K562 (cell line): ENCODE measurements around the gene MOB1B. TPM values are rescaled to one million over a fixed set of nuclear protein-coding genes. Genes with fewer than 3 reads are reported as not detected.

Experiments used
- ARNT ChIP-seq, 2 experiments: fragments of 450-650 bp; IDR thresholded peaks; 2 replicates each; pipeline ENCODE4 v1.6.1; 2016; ENCODE audit warnings: mild to moderate bottlenecking in 1 of 2
- ATF3 ChIP-seq, 2 experiments: fragments of 450-650 bp in 1 of 2; sonication (generic) in 1 of 2; formaldehyde crosslinking in 1 of 2; IDR thresholded peaks in 1 of 2; conservative IDR thresholded peaks in 1 of 2; 2 replicates each; pipeline versions ENCODE4 v1.6.1 to v1.8.1; 2016 to 2023; ENCODE audit warnings: mild to moderate bottlenecking in 2 of 2, moderate library complexity in 2 of 2, inconsistent platforms in 1 of 2, missing genetic modification reagents in 1 of 2
- CREB1 ChIP-seq, 2 experiments: sonication (generic) in 1 of 2; formaldehyde crosslinking in 1 of 2; IDR thresholded peaks; 2 replicates each; pipeline versions ENCODE4 v1.6.1 to v1.8.0; 2012 to 2022; ENCODE audit warnings: inconsistent platforms in 1 of 2, mild to moderate bottlenecking in 1 of 2, missing genetic modification reagents in 1 of 2, moderate library complexity in 1 of 2
- GTF2F1 ChIP-seq: IDR thresholded peaks from 2 replicates; pipeline ENCODE4 v1.6.1; 2011; ENCODE audit warnings: low read depth, low read length, improper control_type of control experiment
- MEF2A ChIP-seq: IDR thresholded peaks from 2 replicates; pipeline ENCODE4 v1.6.1; 2011; ENCODE audit warnings: low read depth, mild to moderate bottlenecking, low read length, moderate library complexity; ENCODE audit not compliant: control insufficient read depth
- NCOA1 ChIP-seq: fragments of 450-650 bp; IDR thresholded peaks from 2 replicates; pipeline ENCODE4 v1.6.1; 2016; ENCODE audit warnings: low read depth
- NCOA4 ChIP-seq: fragments of 450-650 bp; IDR thresholded peaks from 2 replicates; pipeline ENCODE4 v1.6.1; 2018; ENCODE audit warnings: mild to moderate bottlenecking; ENCODE audit not compliant: partially characterized antibody
- SRSF3 ChIP-seq: fragments of 200-400 bp; formaldehyde crosslinking; IDR thresholded peaks from 2 replicates; pipeline ENCODE4 v1.6.1; 2016; ENCODE audit warnings: mild to moderate bottlenecking, low read length, moderate library complexity; ENCODE audit not compliant: insufficient read depth
- TBL1XR1 ChIP-seq, 2 experiments: IDR thresholded peaks; 2 replicates each; pipeline ENCODE4 v1.6.1; 2012; ENCODE audit warnings: improper control_type of control experiment in 2 of 2, low read length in 2 of 2, mild to moderate bottlenecking in 1 of 2
- THRA ChIP-seq: fragments of 450-650 bp; IDR thresholded peaks from 2 replicates; pipeline ENCODE4 v1.6.1; 2017; ENCODE audit warnings: mild to moderate bottlenecking, moderate library complexity
- TOE1 ChIP-seq, 2 experiments: fragments of 450-650 bp in 1 of 2; sonication (generic) in 1 of 2; formaldehyde crosslinking in 1 of 2; IDR thresholded peaks; 2 replicates each; pipeline versions ENCODE4 v1.7.1 to v1.8.0; 2016 to 2022; ENCODE audit warnings: borderline replicate concordance in 2 of 2, mild to moderate bottlenecking in 2 of 2, antibody characterized with exemption in 1 of 2, inconsistent platforms in 1 of 2, low read depth in 1 of 2, missing genetic modification reagents in 1 of 2, moderate library complexity in 1 of 2
- TRIM24 ChIP-seq, 2 experiments: fragments of 450-650 bp; IDR thresholded peaks; 2 replicates each; pipeline ENCODE4 v1.6.1; 2016
- ZBTB2 ChIP-seq: fragments of 450-650 bp; IDR thresholded peaks from 2 replicates; pipeline ENCODE4 v1.6.1; 2016; ENCODE audit warnings: antibody characterized with exemption
- ZMIZ1 ChIP-seq, 2 experiments: fragments of 150-350 bp in 1 of 2; IDR thresholded peaks; 2 replicates each; pipeline ENCODE4 v1.6.1; 2012 to 2016; ENCODE audit warnings: low read depth in 2 of 2, low read length in 2 of 2, mild to moderate bottlenecking in 1 of 2, moderate library complexity in 1 of 2
- ZNF24 ChIP-seq: fragments of 450-650 bp; IDR thresholded peaks from 2 replicates; pipeline ENCODE4 v1.6.1; 2016
- ZNF41 ChIP-seq: fragments of 250-450 bp; sonication (Bioruptor Pico); conservative IDR thresholded peaks from 2 replicates; pipeline ENCODE4 v1.4.0; 2020; ENCODE audit warnings: mild to moderate bottlenecking
- ZNF699 ChIP-seq: fragments of 250-450 bp; sonication (Bioruptor Pico); IDR thresholded peaks from 2 replicates; pipeline ENCODE4 v1.8.0; 2021; ENCODE audit warnings: mild to moderate bottlenecking, moderate library complexity; ENCODE audit not compliant: insufficient replicate concordance
- ZNF766 ChIP-seq: fragments of 200-800 bp; sonication (Bioruptor generic); conservative IDR thresholded peaks from 2 replicates; pipeline ENCODE4 v1.6.1; 2016; ENCODE audit warnings: missing genetic modification characterization, missing compliant biosample characterization
- polyA plus RNA-seq, 8 experiments: library from polyadenylated mRNA; depleted of rRNA in 4 of 8; stranded (reverse) in 5 of 8; unstranded in 3 of 8; fragments of >200 nt; fragmentation: Nextera tagmentation in 2 of 8; fragmentation: Illumina TruSeq in 1 of 8; extraction: Ambion mirVana in 2 of 8; extraction: Trizol in 1 of 8; gene quantifications; 2 replicates each; pipeline versions ENCODE4 v1.2.1 to v1.2.3, GENCODE V29; 2011 to 2014; ENCODE audit warnings: inconsistent platforms in 1 of 8, missing spikeins in 1 of 8
- total RNA-seq, 7 experiments: library from RNA; depleted of rRNA in 6 of 7; stranded (reverse); fragments of >200 nt in 6 of 7; fragmentation: Illumina TruSeq in 2 of 7; extraction: Trizol in 2 of 7; gene quantifications; 2 replicates each; pipeline versions ENCODE4 v1.2.1 to v1.2.3, GENCODE V29; 2011 to 2021; ENCODE audit warnings: low replicate concordance in 1 of 7
- TF ChIP-seq, protein P1 (sequence below): fragments of 450-650 bp; formaldehyde crosslinking; conservative IDR thresholded peaks from 2 replicates; pipeline ENCODE4 v1.4.0; 2022; ENCODE audit warnings: mild to moderate bottlenecking, missing genetic modification characterization

MOB1B gene
- total and polyA plus RNA-seq, 9 of the 15 experiments (the other 6 are each of a cell fraction or from before 2014, with no cell fraction given) = 8.4 to 37.8 (median 19.0) TPM

DNA sequence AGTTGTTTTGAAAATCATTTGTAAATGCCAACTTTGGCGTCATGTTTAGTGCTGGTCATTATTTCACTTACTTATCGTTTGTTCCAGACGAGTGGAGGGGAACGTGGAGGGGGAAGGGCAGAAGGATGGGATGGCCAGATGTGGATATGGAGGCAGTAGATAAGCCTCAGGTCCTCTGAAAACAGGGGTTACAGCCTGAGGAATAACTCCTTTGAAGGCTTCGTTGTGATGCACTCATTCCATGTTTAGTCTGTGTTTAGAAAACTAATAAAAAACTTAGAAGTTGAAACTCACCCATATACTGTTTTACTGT, 1.1 kb downstream of the MOB1B start (continued):
- TF ChIP-seq THRA (no peak), TOE1 (IDR thresholded peaks at IDR 0.05; ENCODE audit: borderline replicate concordance) (peak; percentile 75; the same call in 1 of the 2 replicates), TOE1 (CRISPR knock-in tag; IDR thresholded peaks at IDR 0.05; ENCODE audit: borderline replicate concordance, low read depth) (no peak), ATF3 (IDR thresholded peaks at IDR 0.05) (peak; percentile 74), ATF3 (CRISPR knock-in tag; conservative IDR thresholded peaks at IDR 0.05) (no peak), ZNF24 (peak; percentile 91), ZNF41 (peak; percentile 82), ZNF766 (CRISPR knock-in tag) (peak; percentile 96), MEF2A (peak; percentile 82), NCOA1 (peak; percentile 98), SRSF3 (no peak), ARNT (IDR thresholded peaks at IDR 0.05) (peak; percentile 99 to 100), NCOA4 (peak; percentile 97), CREB1 (IDR thresholded peaks at IDR 0.05) (peak; percentile 90), CREB1 (CRISPR knock-in tag; IDR thresholded peaks at IDR 0.05) (peak; percentile 59; the same call in 1 of the 2 replicates), TRIM24 (IDR thresholded peaks at IDR 0.05) (peak; percentile 100), ZNF699 (CRISPR knock-in tag) (no peak), ZBTB2 (peak; percentile 82; the same call in 1 of the 2 replicates), GTF2F1 (peak; percentile 39; the same call in 1 of the 2 replicates), ZMIZ1 (IDR thresholded peaks at IDR 0.05; ENCODE audit: low read depth in 2 of 2, low read length in 2 of 2) (peak in 1 of 2 experiments; percentile 100; a peak in 2 of 4 replicates), TBL1XR1 (IDR thresholded peaks at IDR 0.05; ENCODE audit: low read length in 2 of 2) (peak; percentile 99 to 100)
- TF ChIP-seq, protein P1, sequence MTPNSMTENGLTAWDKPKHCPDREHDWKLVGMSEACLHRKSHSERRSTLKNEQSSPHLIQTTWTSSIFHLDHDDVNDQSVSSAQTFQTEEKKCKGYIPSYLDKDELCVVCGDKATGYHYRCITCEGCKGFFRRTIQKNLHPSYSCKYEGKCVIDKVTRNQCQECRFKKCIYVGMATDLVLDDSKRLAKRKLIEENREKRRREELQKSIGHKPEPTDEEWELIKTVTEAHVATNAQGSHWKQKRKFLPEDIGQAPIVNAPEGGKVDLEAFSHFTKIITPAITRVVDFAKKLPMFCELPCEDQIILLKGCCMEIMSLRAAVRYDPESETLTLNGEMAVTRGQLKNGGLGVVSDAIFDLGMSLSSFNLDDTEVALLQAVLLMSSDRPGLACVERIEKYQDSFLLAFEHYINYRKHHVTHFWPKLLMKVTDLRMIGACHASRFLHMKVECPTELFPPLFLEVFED (CRISPR knock-in tag) = peak; percentile 98
